ENCODE measurements around the gene KCNJ14.
A peak's percentile ranks its signal among the peaks of the same experiment; 100 is the strongest.

KCNJ14 gene

DNA sequence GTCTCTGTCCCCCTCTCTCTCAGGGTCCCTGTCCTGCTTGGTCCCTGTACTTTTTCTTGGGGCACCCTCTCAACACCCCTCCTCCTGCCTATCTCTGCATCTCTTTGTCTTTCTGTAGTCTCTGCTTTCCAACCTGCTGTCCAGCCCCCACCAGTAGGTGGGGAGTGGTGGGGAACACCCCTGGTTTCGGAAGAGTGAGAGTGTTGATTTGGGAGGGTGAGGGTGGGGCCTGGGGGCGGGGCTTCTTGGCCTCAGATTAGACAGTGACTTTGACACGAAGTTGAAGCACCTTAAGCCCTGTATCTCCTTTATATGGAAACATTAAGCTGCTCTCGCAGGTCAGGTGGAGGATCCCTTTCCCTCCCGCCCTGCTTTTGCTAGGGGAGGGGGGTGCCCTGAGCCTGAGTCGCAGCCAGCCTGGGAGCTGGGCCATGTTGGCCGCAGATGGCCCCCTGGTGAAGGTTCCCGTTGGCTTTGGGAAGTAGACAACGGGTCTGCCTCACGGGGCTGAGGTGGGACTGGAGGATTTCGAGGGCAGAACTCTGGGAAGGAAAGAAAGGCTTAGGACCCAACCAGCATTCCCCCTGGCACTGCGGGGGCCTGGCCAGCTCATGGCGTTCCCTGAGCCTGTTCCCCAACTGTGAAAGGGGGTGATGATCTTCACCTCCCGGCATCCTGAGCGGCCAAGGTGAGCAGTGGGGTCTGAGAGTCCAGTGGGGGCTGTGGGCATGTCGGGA is at the start of gene KCNJ14:
Gene KCNJ14 (plus strand): TSS at position 404 of the 737 bp plus-strand sequence. CDS start 6,151 bp downstream, outside the sequence.
- in situ Hi-C loops (cut with HindIII; ENCODE audit: low sequenced_read_pairs): no loop called here
- DNase-seq (ENCODE audit: low read depth): no peak
- TF ChIP-seq, protein P1, sequence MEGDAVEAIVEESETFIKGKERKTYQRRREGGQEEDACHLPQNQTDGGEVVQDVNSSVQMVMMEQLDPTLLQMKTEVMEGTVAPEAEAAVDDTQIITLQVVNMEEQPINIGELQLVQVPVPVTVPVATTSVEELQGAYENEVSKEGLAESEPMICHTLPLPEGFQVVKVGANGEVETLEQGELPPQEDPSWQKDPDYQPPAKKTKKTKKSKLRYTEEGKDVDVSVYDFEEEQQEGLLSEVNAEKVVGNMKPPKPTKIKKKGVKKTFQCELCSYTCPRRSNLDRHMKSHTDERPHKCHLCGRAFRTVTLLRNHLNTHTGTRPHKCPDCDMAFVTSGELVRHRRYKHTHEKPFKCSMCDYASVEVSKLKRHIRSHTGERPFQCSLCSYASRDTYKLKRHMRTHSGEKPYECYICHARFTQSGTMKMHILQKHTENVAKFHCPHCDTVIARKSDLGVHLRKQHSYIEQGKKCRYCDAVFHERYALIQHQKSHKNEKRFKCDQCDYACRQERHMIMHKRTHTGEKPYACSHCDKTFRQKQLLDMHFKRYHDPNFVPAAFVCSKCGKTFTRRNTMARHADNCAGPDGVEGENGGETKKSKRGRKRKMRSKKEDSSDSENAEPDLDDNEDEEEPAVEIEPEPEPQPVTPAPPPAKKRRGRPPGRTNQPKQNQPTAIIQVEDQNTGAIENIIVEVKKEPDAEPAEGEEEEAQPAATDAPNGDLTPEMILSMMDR (IDR thresholded peaks at IDR 0.05; ENCODE audit: low read depth, low read length, missing control alignments): no peak
- H3K4me3 ChIP-seq (ENCODE audit: low read depth, low read length): no peak within 1 kb of the TSS

DNA sequence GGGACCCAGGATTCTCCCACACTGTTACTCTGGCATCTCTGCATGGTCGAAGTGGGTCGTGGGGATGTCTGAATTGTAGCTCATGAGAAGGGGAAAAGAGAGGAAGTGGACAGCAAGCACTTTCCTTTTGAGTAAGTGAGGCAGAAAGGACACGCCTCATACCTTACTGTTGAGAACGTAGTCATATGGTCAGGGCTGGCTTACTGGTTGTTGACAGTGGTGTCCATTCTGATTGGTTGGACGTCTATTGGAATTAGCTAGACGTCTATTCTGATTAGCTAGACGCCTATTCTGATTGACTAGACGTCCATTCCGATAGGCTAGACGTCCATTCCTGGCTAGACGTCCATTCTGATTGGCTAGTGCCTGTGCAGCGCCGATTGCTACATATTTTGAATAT is 49.5 kb upstream of the KCNJ14 start:
- TF ChIP-seq, protein P1 (IDR thresholded peaks at IDR 0.05; ENCODE audit: low read depth, low read length, missing control alignments): no peak
- no peak for DNase-seq (ENCODE audit: low read depth)
- no peak overlapping the region for H3K4me3 ChIP-seq (ENCODE audit: low read depth, low read length)
- in situ Hi-C loops (cut with HindIII; ENCODE audit: low sequenced_read_pairs): no loop called here

DNA sequence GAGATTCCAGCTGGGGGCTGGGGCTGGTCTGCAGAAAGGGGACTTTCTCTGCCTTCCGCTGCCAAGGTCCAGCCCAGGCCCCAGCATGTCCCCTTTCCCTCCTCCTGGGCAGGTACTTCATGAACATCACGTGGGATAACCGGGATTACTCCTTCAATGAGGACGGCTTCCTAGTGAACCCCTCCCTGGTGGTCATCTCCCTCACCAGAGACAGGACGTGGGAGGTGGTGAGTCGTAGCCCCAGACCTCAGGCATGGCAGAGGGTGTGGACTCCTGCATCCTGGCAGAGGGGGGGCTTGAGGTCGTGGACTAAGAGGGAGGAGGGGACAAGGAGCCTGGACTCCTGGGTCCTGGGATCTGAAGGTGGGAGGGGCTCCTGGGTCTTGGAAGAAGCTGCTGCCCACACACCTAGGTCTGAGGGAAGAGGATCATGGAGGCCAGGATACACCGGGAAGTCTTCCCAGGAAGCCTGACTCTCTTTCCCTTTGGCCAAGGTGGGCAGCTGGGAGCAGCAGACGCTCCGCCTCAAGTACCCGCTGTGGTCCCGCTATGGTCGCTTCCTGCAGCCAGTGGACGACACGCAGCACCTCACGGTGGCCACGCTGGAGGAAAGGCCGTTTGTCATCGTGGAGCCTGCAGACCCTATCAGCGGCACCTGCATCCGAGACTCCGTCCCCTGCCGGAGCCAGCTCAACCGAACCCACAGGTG is 41.3 kb upstream of the KCNJ14 start:
- TF ChIP-seq, protein P1 (IDR thresholded peaks at IDR 0.05; ENCODE audit: low read depth, low read length, missing control alignments): no peak
- H3K4me3 ChIP-seq (ENCODE audit: low read depth, low read length): no peak overlapping the region
- in situ Hi-C loops (cut with HindIII; ENCODE audit: low sequenced_read_pairs): no loop called here
- DNase-seq (ENCODE audit: low read depth): no peak

DNA sequence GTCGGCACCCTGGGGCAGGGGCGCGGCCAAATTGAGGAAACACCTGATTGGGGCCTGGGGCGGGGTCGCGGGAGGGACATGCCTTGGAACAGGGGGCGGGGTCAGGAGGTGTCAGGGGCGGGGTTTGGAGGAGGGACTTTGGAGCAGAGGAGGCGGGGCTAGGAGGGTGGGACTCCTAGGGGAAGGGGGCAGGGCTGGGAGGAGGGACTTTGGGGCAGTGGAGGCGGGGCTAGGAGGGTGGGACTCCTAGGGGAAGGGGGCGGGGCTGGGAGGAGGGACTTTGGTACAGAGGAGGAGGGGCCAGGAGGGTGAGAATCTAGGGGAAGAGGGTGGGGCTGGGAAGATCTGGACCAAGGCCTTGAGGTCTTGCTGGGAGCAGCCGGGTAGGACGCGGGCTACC is 40.0 kb upstream of the KCNJ14 start:
- in situ Hi-C loops (cut with HindIII; ENCODE audit: low sequenced_read_pairs): no loop called here
- peak overlapping the region; percentile 34 for H3K4me3 ChIP-seq (ENCODE audit: low read depth, low read length)
- TF ChIP-seq, protein P1 (IDR thresholded peaks at IDR 0.05; ENCODE audit: low read depth, low read length, missing control alignments): no peak
- DNase-seq (ENCODE audit: low read depth): no peak

DNA sequence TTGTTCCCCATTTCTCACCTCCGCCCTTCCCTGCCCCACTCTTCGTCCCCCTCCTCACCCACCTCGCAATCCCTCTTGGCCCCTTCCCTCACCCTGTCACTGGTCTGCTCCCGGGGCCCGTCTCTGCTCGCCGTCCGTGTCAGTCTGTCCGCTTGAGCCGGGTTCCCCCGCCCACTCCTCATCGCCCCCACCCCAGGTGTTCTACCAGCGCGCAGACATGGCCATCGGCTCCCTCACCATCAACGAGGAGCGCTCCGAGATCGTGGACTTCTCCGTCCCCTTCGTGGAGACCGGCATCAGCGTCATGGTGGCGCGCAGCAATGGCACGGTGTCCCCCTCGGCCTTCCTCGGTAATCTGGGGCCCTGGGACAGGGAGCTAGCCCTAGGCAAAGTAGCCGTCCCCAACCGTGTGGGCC is 39.6 kb upstream of the KCNJ14 start:
- H3K4me3 ChIP-seq (ENCODE audit: low read depth, low read length): peak overlapping the region; percentile 34
- in situ Hi-C loops (cut with HindIII; ENCODE audit: low sequenced_read_pairs): no loop called here
- no peak for DNase-seq (ENCODE audit: low read depth)
- TF ChIP-seq, protein P1 (IDR thresholded peaks at IDR 0.05; ENCODE audit: low read depth, low read length, missing control alignments): no peak

DNA sequence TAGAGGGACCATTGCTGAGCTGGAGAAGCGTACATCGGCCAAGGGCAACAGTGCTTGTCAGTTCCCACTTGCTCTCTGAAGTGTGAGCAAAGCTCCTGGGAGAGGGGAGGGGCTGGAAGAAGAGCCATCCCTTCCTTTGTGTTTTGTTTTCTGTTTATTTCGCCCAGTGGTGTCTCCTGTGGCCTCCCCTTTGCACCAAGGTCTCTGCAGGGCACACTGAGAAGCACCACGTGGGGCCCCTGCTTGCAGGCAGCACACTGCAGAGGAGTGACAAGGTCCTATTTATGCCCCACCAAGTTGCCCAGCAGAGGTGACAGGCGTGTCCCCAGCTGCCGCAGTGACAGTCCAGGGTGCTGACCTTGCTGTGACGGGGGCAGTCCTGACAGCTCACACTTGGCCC is 38.0 kb upstream of the KCNJ14 start:
- TF ChIP-seq, protein P1 (IDR thresholded peaks at IDR 0.05; ENCODE audit: low read depth, low read length, missing control alignments): no peak
- no peak for DNase-seq (ENCODE audit: low read depth)

More for the DNA sequence above, 38.0 kb upstream of the KCNJ14 start:
- in situ Hi-C loops (cut with HindIII; ENCODE audit: low sequenced_read_pairs): no loop called here
- H3K4me3 ChIP-seq (ENCODE audit: low read depth, low read length): no peak overlapping the region
